Inferior parietal cortex (tissue), 1 donor: ENCODE results near the gene LAMA3.

Source experiments
- DNase-seq: peaks from one replicate; pipeline ENCODE4 v3.0.0-alpha.2; 2016; ENCODE audit errors: extremely low spot score

Gene LAMA3

DNA sequence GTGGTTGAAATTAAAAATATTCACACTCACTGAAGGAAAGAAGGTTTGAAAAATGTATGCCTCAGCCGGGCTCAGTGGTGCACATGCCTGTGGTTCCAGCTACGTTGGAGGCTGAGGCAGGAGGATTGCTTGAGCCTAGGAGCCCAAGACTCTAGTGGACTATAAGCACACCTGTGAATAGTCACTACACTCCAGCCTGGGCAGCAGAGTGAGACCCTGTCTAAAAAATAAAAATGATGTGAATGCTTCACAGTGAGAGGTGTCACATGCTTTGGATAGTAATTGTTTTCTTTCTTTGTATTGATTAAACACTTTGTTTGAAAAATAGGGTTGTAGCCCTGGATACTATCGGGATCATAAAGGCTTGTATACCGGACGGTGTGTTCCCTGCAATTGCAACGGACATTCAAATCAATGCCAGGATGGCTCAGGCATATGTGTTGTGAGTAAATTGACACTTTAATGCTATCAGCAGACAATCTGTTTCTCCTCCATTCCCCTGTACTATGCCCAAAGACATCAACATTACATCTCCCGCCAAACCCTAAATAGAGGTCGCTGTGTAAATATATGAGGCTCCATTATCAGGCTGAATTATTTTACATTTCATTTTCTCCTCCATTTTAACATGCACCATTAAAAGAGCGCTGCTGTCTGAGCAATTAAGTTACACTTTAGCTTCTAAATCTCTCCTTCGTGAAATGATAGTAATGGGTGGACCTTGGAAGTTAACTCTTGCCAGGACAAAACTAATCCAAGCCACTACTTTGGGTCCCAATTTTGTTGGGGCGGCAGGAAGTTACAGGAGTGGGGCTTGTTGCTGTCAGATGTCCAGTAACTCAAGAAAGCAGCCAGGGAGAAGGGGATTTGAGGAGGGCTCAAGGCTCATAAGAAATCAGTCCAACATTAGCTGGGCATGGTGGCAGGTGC is 187.0 kb downstream of the LAMA3 start:
- no peak for DNase-seq

DNA sequence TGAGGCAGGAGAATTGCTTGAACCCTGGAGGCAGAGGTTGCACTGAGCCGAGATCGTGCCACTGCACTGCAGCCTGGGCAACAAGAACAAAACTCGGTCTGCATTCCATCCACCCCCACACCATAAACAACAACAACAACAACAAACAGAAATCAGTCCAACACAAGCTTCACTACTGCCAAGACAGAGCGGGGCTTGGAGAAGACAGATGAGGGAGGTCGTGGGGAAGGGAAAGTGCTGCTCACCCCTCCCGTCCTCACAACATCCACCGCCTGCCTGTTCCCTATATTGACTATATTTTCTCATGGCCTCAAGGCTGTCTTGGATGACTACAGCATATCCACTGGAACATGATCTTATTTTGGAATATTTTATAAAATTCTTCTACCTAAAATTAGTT is 187.7 kb downstream of the LAMA3 start:
- no peak for DNase-seq

DNA sequence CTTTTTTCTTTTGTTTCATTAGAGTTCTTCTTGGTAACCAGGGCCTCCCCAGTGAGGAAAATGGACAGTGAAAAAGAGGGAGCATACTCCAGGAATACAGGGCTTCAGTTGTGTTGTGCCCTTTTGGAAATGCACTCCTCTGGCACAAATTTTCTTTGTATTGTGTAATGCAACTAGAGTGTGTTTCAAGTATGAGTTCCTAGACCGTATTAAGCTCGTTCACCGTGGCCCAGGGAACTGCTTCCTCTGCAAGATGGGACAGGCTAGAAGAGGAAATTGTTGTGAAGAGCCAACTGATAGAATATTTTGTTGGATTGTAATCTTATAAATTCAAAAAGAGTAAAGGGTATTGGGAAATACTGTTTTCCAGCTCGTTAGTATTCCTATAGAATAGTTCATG is 188.1 kb downstream of the LAMA3 start:
- no peak for DNase-seq

DNA sequence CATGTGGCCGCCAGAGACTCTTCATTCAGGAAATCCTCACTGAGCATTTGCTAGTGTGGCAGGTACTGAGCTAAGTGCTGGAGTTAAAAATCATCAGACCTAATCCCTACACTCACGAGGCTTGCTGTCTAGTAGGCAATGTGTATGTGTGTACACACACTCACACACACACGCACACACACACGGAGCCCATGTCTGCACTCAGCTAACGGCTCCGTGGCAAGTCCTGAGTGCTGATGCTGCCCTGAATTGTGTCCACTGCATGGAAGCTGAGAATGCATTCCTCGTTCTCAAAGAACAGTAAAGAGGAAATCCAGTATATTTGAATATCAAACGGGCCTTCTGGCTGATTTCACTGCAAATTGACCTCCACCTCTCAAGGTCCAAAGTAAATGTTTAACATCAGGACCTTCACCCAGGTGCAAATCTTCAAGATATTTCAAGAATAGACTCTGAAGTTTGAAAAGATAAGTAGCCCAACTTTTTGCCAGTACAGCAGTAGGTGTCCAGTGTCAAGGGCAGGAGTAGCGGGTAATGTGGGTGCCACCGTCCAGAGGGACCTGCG is 189.2 kb downstream of the LAMA3 start:
- no peak for DNase-seq

DNA sequence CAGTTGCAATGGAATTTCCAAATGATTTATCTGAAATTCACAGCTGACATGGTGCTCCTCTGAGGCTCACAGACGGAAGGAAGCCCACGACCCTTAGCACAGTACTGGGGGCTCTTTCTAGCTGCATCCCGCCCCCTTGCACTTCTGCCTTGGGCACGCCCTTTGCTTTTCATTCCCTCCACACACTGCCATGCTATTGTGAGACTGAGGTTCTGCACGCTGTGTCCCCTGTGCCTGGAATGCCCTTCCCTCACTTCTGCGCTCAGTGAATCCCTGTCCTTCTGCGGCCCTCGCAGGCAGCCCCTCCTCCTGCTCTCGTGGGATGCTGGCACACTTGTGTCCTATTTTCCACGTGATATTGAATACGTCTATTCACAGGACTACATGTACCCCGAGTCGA is 189.9 kb downstream of the LAMA3 start:
- DNase-seq = no peak

DNA sequence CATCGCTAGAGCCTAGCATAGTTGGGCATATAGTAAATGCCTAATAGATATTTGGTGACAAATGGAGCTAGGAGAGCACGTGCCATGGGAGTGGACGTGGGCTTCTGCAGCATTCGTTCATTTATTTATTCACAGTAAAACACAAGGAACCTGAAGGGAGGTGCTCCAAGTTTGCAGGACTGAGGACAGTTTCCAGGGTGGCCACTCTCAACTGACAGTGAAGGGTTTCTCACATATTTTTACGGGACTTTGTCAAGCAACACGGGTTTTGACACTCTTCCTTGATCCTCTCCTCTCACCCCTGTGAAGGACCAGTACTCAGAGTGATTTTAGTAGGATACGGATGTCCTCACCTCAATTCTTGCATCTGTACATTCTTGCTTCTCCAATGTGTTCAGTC is 190.3 kb downstream of the LAMA3 start:
- DNase-seq = no peak

DNA sequence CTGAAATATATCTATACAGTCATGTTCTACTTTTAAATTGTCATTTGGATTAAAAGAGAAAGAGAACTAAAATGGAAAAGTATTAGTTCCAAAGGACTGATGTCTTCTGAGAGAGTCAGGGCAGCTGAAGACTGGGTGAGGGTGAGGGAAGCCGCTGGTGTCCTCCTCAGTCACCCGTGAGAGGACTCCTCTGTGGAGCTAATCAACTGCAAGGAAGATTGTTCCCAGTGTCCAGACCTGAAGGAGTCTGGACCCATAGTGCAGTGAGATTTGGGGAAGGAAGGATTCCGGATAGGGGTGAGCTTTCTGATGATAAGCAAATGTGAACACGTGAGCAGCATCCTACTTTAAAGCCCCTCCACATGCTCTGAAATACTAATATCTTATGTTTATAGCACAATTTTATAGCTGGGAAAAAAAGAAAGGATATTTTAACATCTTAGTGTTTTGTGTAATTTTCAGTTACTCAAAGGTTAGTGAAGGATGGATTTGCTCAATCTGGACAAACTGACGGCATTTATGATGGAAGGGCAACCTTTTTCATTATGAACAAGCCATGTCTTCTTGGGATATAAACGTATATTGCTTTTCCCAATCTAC is 190.8 kb downstream of the LAMA3 start:
- DNase-seq = no peak

DNA sequence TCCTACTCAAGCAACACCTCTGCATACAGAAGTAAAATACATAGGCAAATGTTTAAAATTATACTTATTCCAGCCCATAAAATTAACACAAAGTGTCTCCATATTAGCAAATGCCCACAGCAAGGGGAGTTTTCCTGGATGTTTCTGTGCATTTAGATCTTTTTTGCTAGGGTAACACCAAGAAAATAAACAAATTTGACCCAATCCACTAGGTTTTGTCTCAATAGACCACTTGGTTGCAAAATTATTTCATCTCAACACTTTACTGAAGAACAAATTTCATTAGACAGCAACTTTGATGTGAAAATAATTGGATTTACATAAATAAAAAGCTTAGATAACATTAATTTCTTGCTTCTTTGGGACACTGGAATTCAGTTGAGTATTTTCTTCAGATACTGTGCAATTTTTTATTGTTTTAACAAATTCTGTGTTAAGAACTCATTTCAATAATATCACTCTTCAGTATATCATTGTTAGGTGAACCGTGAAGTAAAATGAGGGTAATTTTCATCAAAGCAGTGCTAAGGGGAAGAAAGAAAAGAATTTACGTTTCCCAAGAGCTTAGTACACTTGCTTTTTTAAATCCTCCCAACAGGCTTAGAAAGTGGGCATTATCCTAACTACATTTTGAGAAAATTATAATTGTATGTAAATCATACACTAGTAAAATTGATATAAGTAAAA is 191.8 kb downstream of the LAMA3 start:
- no peak for DNase-seq

DNA sequence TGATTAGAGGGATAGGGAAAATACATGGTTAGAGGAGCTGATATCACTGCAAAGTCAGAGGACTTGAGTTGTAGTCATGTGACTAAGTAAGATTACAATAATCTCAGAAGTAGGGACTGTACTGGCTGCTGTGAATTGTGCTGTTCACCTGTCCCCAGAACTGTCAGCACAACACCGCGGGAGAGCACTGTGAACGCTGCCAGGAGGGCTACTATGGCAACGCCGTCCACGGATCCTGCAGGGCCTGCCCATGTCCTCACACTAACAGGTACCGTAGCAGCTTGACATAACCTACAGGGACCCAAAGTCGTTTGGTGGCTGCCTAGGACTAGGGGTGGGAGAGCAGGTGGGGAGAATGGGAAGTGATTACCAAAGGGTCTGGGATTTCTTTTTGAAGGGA is 192.5 kb downstream of the LAMA3 start:
- no peak for DNase-seq

DNA sequence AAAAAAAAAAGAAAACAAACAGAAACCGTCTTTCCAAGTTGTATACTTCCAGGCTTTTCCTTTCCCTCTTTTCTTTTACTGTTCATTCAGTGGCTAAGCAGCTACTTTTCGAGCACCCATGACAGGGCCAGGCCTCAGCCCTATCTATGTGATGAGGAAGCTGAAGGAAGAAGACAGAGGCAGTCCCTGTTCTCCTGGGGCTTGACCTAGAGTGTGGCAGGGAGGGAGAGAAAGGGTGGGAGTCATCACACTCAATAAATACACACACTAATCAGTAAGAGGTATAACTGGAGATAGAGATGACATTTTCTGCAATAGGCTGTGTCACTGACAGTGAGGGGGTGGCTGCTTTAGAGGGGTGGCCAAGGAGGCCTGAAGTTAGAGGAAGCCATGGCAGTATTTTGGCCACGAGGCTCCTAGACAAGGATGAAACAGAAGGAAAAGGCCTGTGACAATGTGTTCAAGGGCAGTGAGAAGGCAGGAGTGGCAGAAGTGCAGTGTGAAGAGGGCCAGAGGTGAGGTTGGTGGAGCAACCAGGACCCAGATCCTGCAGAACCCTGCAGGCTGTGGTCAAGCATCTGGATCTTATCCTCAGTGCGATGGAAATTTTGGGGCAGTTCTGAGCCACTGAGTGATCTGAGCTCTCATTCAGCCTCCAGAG is 193.5 kb downstream of the LAMA3 start:
- no peak for DNase-seq

DNA sequence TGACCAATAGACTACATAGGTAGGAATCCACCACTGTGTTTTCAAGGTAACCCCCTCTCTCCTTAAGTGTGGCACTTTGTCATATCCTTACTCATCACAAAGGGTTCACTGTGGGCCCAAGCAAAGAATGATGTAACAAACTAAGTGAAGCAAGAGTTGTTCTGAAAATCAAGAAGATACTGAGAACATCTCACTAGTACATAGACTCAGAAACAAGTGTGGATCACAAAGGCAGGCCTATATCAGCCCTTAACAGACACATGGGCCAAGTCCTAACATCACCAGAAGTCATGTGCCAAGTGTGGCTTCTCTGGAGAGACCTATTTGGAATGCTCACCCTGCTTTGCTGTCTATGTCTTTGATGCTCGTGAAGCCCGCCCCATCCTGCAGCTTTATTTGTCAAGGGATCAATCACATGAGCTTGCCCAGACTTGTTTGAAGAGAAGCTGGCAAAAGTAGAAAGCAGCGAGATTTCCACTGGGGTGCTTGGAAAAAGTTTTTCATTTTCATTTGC is 194.1 kb downstream of the LAMA3 start:
- DNase-seq = no peak

DNA sequence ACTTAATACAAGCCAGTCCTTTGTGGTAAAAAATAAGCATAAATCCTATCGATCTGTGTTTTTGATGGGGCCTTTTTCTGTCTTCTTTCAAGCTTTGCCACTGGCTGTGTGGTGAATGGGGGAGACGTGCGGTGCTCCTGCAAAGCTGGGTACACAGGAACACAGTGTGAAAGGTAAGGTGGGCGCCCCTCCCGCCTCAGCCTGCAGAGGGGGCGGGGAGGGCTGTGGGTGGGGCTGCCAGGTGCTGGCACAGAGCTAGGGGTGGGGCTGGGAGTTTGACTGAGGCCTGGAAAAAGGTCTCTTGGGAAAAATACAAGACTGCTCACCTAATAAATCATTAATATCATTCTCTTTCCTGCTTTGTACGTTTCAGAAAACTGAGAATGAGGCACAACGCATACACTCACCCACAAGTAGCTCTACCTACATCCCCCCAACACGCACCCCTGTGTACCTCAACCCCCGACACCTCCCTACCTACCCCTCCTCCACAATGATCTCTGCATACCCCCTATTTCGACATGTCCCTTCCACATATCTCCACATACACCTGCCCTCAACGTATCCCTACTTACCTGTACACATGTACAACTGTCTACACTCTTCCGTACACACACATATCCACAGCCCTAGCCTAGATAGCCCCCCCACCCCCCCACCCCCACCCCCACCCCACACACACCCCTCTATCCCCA is 195.6 kb downstream of the LAMA3 start:
- no peak for DNase-seq

DNA sequence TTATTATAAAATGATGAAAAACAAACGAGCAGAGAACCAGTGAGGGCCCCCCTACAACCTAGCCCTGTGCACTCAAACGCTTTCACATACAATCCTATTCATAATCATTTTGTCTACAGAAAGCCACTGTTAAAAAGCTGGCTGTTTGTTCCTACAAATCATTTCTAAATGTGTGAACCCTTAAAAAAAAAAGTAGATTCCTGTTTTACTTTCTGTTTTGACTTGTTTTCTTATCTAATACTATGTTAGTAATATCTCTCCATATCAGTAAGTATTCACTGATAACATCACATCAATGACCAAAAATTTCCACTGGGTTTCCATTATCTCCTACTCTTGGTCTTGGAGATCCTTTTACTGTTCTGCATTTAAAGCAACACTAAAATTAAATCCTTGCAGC is 196.5 kb downstream of the LAMA3 start:
- no peak for DNase-seq

DNA sequence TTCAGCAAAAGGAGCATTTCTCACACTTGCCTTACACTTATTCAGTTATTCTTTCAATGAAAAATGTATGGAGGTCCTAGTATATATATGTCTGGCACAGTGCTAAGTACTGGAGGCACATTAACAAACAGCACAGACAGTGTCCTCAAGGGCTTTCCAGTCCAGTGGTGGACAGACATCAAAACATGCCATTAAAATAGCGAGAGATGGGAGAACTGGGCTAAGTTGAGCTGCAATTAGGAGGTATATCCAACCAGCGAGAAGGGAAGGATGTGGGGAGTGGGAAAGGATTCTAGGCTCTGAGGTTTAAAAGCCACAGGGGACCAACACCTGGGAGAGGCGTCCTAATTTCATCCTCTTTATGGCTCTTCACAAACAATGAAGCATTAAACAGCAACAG is 197.8 kb downstream of the LAMA3 start:
- no peak for DNase-seq

DNA sequence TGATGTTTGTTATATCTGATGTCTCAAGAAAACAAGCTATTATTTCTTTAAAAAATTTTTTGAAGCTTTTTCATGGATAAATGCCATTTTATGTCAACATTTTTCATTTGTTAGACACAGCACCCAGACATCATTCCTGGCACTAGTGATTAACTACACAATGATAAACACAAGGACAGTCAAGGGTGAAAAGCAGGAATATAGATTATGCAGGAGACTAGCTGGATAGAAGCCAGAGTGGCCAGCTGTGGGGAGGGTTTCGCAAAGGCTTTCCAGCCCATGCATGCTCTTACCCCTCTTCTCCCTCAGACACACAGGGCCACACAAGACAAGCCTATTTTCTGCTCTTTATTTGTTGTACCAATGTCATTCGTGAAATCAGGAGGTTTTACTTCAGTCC is 198.2 kb downstream of the LAMA3 start:
- no peak for DNase-seq

DNA sequence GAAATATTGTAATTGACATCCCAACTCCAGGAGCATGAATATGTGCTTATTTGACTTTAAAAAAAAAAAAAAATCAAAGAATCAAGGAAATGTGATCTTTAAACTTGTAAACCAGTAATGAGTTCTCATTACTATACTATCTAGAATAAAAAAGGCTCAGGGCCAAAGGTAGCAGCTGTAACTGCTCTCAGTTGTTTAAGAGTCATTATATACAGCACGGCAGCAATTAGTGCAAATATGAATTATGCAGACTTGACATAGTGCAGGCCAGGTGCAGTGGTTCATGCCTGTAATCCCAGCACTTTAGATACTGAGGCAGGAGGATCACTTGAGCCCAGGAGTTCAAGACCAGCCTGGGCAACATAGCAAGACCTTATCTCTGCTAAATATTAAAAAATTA is 199.6 kb downstream of the LAMA3 start:
- no peak for DNase-seq

DNA sequence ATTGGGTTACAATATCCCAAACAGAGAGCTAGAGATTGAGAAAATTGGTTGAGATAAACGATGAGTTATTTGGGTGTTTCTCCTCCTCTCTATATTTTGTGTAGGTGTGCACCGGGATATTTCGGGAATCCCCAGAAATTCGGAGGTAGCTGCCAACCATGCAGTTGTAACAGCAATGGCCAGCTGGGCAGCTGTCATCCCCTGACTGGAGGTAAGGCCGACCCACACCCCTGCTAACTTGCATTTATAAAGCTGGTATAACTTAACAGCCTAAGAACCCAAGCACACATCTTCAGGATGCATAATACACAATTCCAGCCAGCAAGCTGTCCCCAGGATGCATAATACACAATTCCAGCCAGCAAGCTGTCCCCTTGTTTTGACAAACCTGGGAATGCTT is 200.7 kb downstream of the LAMA3 start:
- DNase-seq = no peak

DNA sequence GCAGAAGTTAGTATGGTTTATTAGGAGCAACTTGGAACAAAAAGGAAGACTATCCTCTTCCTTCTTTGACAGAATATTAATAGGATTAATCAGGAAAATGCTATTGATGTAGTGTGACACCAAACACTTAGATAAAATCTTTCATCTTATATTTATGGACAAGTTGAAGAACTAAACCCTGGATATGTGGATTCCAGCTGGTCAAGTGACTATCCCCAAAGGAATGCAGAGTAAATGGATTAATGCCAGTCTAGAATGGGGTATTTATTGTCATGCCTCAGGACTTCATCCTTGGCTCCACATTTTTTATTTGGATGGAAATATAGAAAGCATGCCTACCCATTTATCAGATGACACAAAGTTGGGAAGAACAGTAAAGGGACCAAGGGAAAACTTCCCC is 201.3 kb downstream of the LAMA3 start:
- DNase-seq = no peak

DNA sequence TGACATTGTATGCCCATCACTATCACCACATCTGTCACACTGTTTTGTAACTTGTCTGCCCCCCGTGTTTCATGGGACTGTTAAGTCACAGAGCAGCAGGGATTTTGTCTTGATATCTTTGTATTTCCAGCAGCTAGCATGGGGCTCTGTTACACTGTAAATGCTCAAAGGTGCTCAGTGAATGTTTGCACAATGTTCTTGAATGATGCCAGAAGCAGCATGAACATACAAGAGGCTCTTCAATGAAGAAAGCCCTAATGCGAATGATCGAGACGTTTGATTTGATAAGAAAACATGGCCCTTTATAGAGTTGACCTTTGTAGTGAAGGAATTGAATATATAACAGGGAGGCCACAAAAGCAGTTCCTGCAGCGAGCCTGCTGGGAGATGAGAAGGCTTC is 204.4 kb downstream of the LAMA3 start:
- no peak for DNase-seq

DNA sequence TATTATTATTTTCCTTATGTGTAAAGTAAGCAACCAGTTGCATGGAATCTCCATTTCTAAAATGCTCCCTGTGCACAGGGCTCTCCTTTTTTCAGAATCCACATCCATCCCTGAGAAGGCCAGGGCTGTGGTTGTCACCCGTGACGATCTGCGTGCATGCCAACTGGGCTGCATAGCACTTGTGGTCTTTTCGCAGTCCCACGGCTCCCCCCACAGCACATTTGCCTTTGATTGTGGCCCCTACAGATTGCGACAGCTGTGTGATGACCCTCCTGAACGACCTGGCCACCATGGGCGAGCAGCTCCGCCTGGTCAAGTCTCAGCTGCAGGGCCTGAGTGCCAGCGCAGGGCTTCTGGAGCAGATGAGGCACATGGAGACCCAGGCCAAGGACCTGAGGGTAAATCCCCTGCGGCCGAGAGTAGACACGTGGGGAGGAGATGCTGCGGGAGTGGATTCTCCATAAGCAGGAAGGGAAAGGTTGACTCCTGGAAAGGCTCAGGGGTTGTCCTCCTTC is 205.5 kb downstream of the LAMA3 start:
- no peak for DNase-seq

DNA sequence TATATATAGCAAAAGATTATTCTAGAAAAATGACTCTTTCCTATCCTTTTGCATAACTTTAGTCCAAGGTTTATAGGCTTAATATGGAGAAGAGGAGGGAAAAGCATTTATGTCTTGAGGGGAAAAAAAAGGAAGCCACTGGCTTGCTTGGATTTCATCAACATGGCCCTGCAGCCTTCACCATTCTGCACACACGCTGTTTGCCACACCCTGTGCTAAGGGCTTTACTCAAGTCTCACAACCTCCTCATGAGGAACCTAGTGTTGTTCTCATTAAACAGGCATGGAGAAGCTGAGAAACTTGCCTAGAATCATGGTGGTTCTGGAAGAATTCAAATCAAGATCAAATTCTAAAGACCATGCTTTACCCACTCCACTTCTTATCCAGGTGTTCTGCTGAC is 208.0 kb downstream of the LAMA3 start:
- no peak for DNase-seq
